K562 (cell line): Measurements from ENCODE around the gene PACRG. TPM values are rescaled to one million over a fixed set of nuclear protein-coding genes. Genes with fewer than 3 reads are reported as not detected.

Experiments used
- ATAC-seq: fragments of 200-7000 bp; cut with Tn5 transposase; 3 replicates; pipeline ENCODE4 v1.9.1; 2020; ENCODE audit warnings: moderate library complexity
- BruUV-seq: library from RNA; stranded (reverse); fragments of 400-500 nt; replicated peaks from 2 replicates; lab custom pipeline; 2021; lab: Mats Ljungman, UMichigan
- CTCF ChIA-PET: fragments of 300-600 bp; formaldehyde crosslinking; extraction: SDS; loops from one replicate; lab custom pipeline; 2021; ENCODE audit warnings: low intra/inter-chr PET ratio; lab: Yijun Ruan, JAX
- POLR2A ChIA-PET: fragments of 300-600, 350-650 bp; sonication (Branson Sonifier 250); formaldehyde crosslinking; extraction: SDS; loops from one replicate; lab custom pipeline; 2021; ENCODE audit warnings: antibody characterized with exemption, inconsistent platforms; lab: Yijun Ruan, JAX
- DNase-seq, 4 experiments: peaks; one replicate each; pipeline versions ENCODE4 v3.0.0 to v3.0.0-alpha.2; 2011 to 2018; ENCODE audit warnings: low spot score in 3 of 4, mixed read lengths in 3 of 4; ENCODE audit errors: extremely low read depth in 1 of 4
- FAIRE-seq: peaks from 2 replicates; lab custom pipeline; 2011; peaks lifted over from hg19 to GRCh38; lab: Jason Lieb, UNC
- H2AFZ ChIP-seq: 2 replicates; pipeline ENCODE4 v1.6.0; 2011; ENCODE audit warnings: low read depth, low read length, control low read depth, inconsistent platforms
- H3K27ac ChIP-seq: fragments of 200-600 bp; 3 replicates; pipeline ENCODE4 v1.8.0; 2011; ENCODE audit warnings: low read depth, mild to moderate bottlenecking, control low read depth, inconsistent platforms, low read length, moderate library complexity, mixed read lengths; ENCODE audit errors: extremely low read depth
- H3K27me3 ChIP-seq, 2 experiments: fragments of 300-600 bp in 1 of 2; 2 replicates in 1 of 2; 3 replicates in 1 of 2; pipeline versions ENCODE4 v1.6.0 to v1.8.0; 2011; ENCODE audit warnings: inconsistent platforms in 2 of 2, low read length in 2 of 2, mild to moderate bottlenecking in 1 of 2, mixed read lengths in 1 of 2, moderate library complexity in 1 of 2; ENCODE audit not compliant: control insufficient read depth in 2 of 2, insufficient read depth in 2 of 2
- H3K36me3 ChIP-seq: fragments of 300-600 bp; 3 replicates; pipeline ENCODE4 v1.8.0; 2011; ENCODE audit warnings: mild to moderate bottlenecking, low read length, inconsistent platforms; ENCODE audit not compliant: control insufficient read depth, insufficient read depth
- H3K4me1 ChIP-seq, 2 experiments: fragments of 200-600 bp in 1 of 2; replicated peaks in 1 of 2; 2 replicates in 1 of 2; 3 replicates in 1 of 2; pipeline versions ENCODE4 v1.5.1 to v1.8.0; 2011; ENCODE audit warnings: inconsistent platforms in 2 of 2, low read length in 2 of 2, mild to moderate bottlenecking in 1 of 2, mixed read lengths in 1 of 2, moderate library complexity in 1 of 2; ENCODE audit not compliant: control insufficient read depth in 2 of 2, insufficient read depth in 2 of 2
- H3K4me2 ChIP-seq: 2 replicates; pipeline ENCODE4 v1.6.1; 2011; ENCODE audit warnings: low read length, control low read depth, inconsistent platforms, mixed read lengths; ENCODE audit not compliant: insufficient read depth
- H3K4me3 ChIP-seq: fragments of 200-600 bp; sonication (generic), shearing (Covaris generic); 2 replicates; pipeline ENCODE4 v1.5.1; 2016; ENCODE audit warnings: control low read depth, inconsistent platforms
- H3K79me2 ChIP-seq: fragments of 200-600 bp; 3 replicates; pipeline ENCODE4 v1.8.0; 2011; ENCODE audit warnings: low read length, inconsistent platforms; ENCODE audit not compliant: control insufficient read depth, insufficient read depth
- H3K9ac ChIP-seq, 2 experiments: 2 replicates each; pipeline versions ENCODE4 v1.6.0 to v1.6.1; 2011; ENCODE audit warnings: low read depth in 2 of 2, low read length in 2 of 2, control low read depth in 1 of 2, inconsistent platforms in 1 of 2, mild to moderate bottlenecking in 1 of 2, mixed read lengths in 1 of 2; ENCODE audit not compliant: insufficient read depth in 1 of 2
- H3K9me1 ChIP-seq: one replicate; pipeline ENCODE4 v1.6.0; 2011; ENCODE audit warnings: inconsistent platforms, mild to moderate bottlenecking, low read length, moderate library complexity; ENCODE audit not compliant: control insufficient read depth, insufficient read depth
- H3K9me3 ChIP-seq: replicated peaks from 2 replicates; pipeline ENCODE4 v1.5.1; 2011; ENCODE audit warnings: low read depth, low read length, inconsistent platforms; ENCODE audit not compliant: control insufficient read depth, insufficient read depth
- H4K20me1 ChIP-seq: replicated peaks from 2 replicates; pipeline ENCODE4 v1.6.1; 2011; ENCODE audit warnings: low read length, inconsistent platforms, mixed read lengths; ENCODE audit not compliant: control insufficient read depth, insufficient read depth
- BDP1 ChIP-seq: IDR thresholded peaks from 3 replicates; pipeline ENCODE4 v1.6.1; 2011; ENCODE audit not compliant: insufficient read length, insufficient read depth
- CC2D1A ChIP-seq: fragments of 450-650 bp; IDR thresholded peaks from 2 replicates; pipeline ENCODE4 v1.6.1; 2017; ENCODE audit warnings: mild to moderate bottlenecking
- CCAR2 ChIP-seq: fragments of 200-400 bp; formaldehyde crosslinking; IDR thresholded peaks from 2 replicates; pipeline ENCODE4 v1.6.1; 2017; ENCODE audit warnings: mild to moderate bottlenecking, low read depth, low read length
- DIDO1 ChIP-seq: fragments of 450-650 bp; IDR thresholded peaks from 2 replicates; pipeline ENCODE4 v1.6.1; 2016; ENCODE audit warnings: low read depth, missing biosample characterization, missing genetic modification characterization
- EP300 ChIP-seq: IDR thresholded peaks from 2 replicates; pipeline ENCODE4 v1.6.1; 2012; ENCODE audit warnings: low read length, improper control_type of control experiment
- EZH2 ChIP-seq: IDR thresholded peaks from 2 replicates; pipeline ENCODE4 v1.6.1; 2012; ENCODE audit warnings: low read depth, mild to moderate bottlenecking, inconsistent platforms, low read length, borderline replicate concordance
- GTF3C2 ChIP-seq: IDR thresholded peaks from 3 replicates; pipeline ENCODE4 v1.6.1; 2011; ENCODE audit warnings: borderline replicate concordance, mild to moderate bottlenecking, moderate library complexity; ENCODE audit not compliant: insufficient read length; ENCODE audit errors: extremely low read depth
- HDAC1 ChIP-seq, 2 experiments: fragments of 450-650 bp; IDR thresholded peaks; 2 replicates each; pipeline ENCODE4 v1.6.1; 2016 to 2017; ENCODE audit warnings: inconsistent platforms in 1 of 2, mild to moderate bottlenecking in 1 of 2, moderate library complexity in 1 of 2
- MECOM ChIP-seq: fragments of 250-450 bp; sonication (Bioruptor Pico); IDR thresholded peaks from 2 replicates; pipeline ENCODE4 v1.8.0; 2022; ENCODE audit warnings: inconsistent platforms
- MNT ChIP-seq, 2 experiments: fragments of 450-650 bp; conservative IDR thresholded peaks; 2 replicates each; pipeline ENCODE4 v1.6.1; 2017; ENCODE audit warnings: mild to moderate bottlenecking in 2 of 2, moderate library complexity in 2 of 2
- MTA3 ChIP-seq: fragments of 450-650 bp; formaldehyde crosslinking; IDR thresholded peaks from 2 replicates; pipeline ENCODE4 v1.6.1; 2017; ENCODE audit warnings: mild to moderate bottlenecking, borderline replicate concordance
- POLR3G ChIP-seq: IDR thresholded peaks from 2 replicates; pipeline ENCODE4 v1.6.1; 2011; ENCODE audit not compliant: insufficient read length, insufficient replicate concordance; ENCODE audit errors: extremely low read depth
- PTBP1 ChIP-seq: fragments of 200-400 bp; formaldehyde crosslinking; IDR thresholded peaks from 2 replicates; pipeline ENCODE4 v1.6.1; 2017; ENCODE audit warnings: low read depth, low read length
- RBBP5 ChIP-seq: fragments of 200-600 bp; sonication (generic); IDR thresholded peaks from 2 replicates; pipeline ENCODE4 v1.6.1; 2012; ENCODE audit warnings: borderline replicate concordance, mild to moderate bottlenecking, low read length, control low read depth, inconsistent platforms; ENCODE audit not compliant: insufficient read depth, poor library complexity, severe bottlenecking
- RCOR1 ChIP-seq, 2 experiments: IDR thresholded peaks; 2 replicates each; pipeline ENCODE4 v1.6.1; 2012; ENCODE audit warnings: low read depth in 2 of 2, low read length in 2 of 2, borderline replicate concordance in 1 of 2, improper control_type of control experiment in 1 of 2
- RFX1 ChIP-seq: fragments of 450-650 bp; IDR thresholded peaks from 2 replicates; pipeline ENCODE4 v1.6.1; 2016; ENCODE audit warnings: mild to moderate bottlenecking, moderate library complexity
- TFAM ChIP-seq: fragments of 250-450 bp; sonication (Bioruptor Pico); conservative IDR thresholded peaks from 2 replicates; pipeline ENCODE4 v1.5.0; 2021; ENCODE audit warnings: mild to moderate bottlenecking, moderate library complexity
- TOE1 ChIP-seq, 2 experiments: fragments of 450-650 bp in 1 of 2; sonication (generic) in 1 of 2; formaldehyde crosslinking in 1 of 2; IDR thresholded peaks; 2 replicates each; pipeline versions ENCODE4 v1.7.1 to v1.8.0; 2016 to 2022; ENCODE audit warnings: borderline replicate concordance in 2 of 2, mild to moderate bottlenecking in 2 of 2, antibody characterized with exemption in 1 of 2, inconsistent platforms in 1 of 2, low read depth in 1 of 2, missing genetic modification reagents in 1 of 2, moderate library complexity in 1 of 2
- ZNF699 ChIP-seq: fragments of 250-450 bp; sonication (Bioruptor Pico); IDR thresholded peaks from 2 replicates; pipeline ENCODE4 v1.8.0; 2021; ENCODE audit warnings: mild to moderate bottlenecking, moderate library complexity; ENCODE audit not compliant: insufficient replicate concordance
- ZSCAN29 ChIP-seq: fragments of 450-650 bp; IDR thresholded peaks from 2 replicates; pipeline ENCODE4 v1.6.1; 2017
- WGBS: fragments of 100-300 bp; shearing (Covaris generic); methylation state at CpG from one replicate; pipeline ENCODE4 v1.1.6; 2016; ENCODE audit warnings: low coverage, mixed read lengths; ENCODE audit not compliant: insufficient coverage; ENCODE audit errors: missing lambda C conversion rate; 5-methylcytosine and 5-hydroxymethylcytosine counted together
- in situ Hi-C: fragments of 300-500 bp; cut with MboI; formaldehyde crosslinking; loops from 4 replicates; pipeline ENCODE4 v1.15.0; 2018; ENCODE audit warnings: inconsistent platforms, mixed read lengths
- intact Hi-C: fragments of 100-400 bp; cut with micrococcal nuclease; formaldehyde crosslinking; loops from 2 replicates; pipeline ENCODE4 v1.14.2; 2022
- polyA plus RNA-seq, 8 experiments: library from polyadenylated mRNA; depleted of rRNA in 4 of 8; stranded (reverse) in 5 of 8; unstranded in 3 of 8; fragments of >200 nt; fragmentation: Nextera tagmentation in 2 of 8; fragmentation: Illumina TruSeq in 1 of 8; extraction: Ambion mirVana in 2 of 8; extraction: Trizol in 1 of 8; gene quantifications; 2 replicates each; pipeline versions ENCODE4 v1.2.1 to v1.2.3, GENCODE V29; 2011 to 2014; ENCODE audit warnings: inconsistent platforms in 1 of 8, missing spikeins in 1 of 8
- total RNA-seq, 7 experiments: library from RNA; depleted of rRNA in 6 of 7; stranded (reverse); fragments of >200 nt in 6 of 7; fragmentation: Illumina TruSeq in 2 of 7; extraction: Trizol in 2 of 7; gene quantifications; 2 replicates each; pipeline versions ENCODE4 v1.2.1 to v1.2.3, GENCODE V29; 2011 to 2021; ENCODE audit warnings: low replicate concordance in 1 of 7

PACRG gene
- total and polyA plus RNA-seq, 9 of the 15 experiments (the other 6 are each of a cell fraction or from before 2014, with no cell fraction given): 0.04 TPM; not detected in 8

GRCh38 chr6:163173741-163174140, 446.0 kb downstream of the PACRG start:
- Histone ChIP-seq H3K36me3 (no peaks in the 10 kb centered on the region), H3K4me1 (no peaks in the 10 kb centered on the region), H3K4me2 (no peak overlapping the region), H3K9ac (no peak overlapping the region), H3K4me3 (no peak overlapping the region), H3K27ac (no peak overlapping the region), H2AFZ (no peak overlapping the region), H3K27me3 (peaks cover 0 to 12% of the 10 kb centered on the region in 2 experiments; a peak in 2 of 5 replicates), H3K9me3 (no peaks in the 10 kb centered on the region), H3K9me1 (no peaks in the 10 kb centered on the region), H3K79me2 (no peaks in the 10 kb centered on the region), H4K20me1 (no peaks in the 10 kb centered on the region)
- 0% methylated on average over 6 of the region's 6 CpGs for WGBS
- in situ Hi-C loops: loop anchor here (5.0 kb wide), 1 partner anchor 379 kb away; no protein-coding TSS in a partner anchor
- BruUV-seq: no TSS peak
- intact Hi-C loops: no loop called here
- ChIA-PET CTCF (no interaction called here), POLR2A (interaction anchor here (1.0 kb wide), 1 partner anchor 12 kb away, joined by 3 read pairs; no protein-coding TSS in a partner anchor)
- no peak for FAIRE-seq
- no peak for ATAC-seq
- TF ChIP-seq BDP1 (no peak), GTF3C2 (no peak), DIDO1 (no peak), PTBP1 (no peak), RBBP5 (no peak), CCAR2 (no peak), EZH2 (no peak), TFAM (no peak), ZNF699 (no peak), HDAC1 (IDR thresholded peaks at IDR 0.05) (no peak), EP300 (no peak), MECOM (no peak), CC2D1A (no peak), TOE1 (IDR thresholded peaks at IDR 0.05; ENCODE audit: borderline replicate concordance) (no peak), TOE1 (CRISPR knock-in tag; IDR thresholded peaks at IDR 0.05; ENCODE audit: borderline replicate concordance, low read depth) (no peak), RFX1 (no peak), MNT (conservative IDR thresholded peaks at IDR 0.05) (no peak), RCOR1 (IDR thresholded peaks at IDR 0.05; ENCODE audit: borderline replicate concordance in 1 of 2, low read depth in 2 of 2, low read length in 2 of 2) (no peak), MTA3 (no peak), POLR3G (no peak), ZSCAN29 (no peak)
- DNase-seq: no peak
